Stimulated activated CD4-positive, alpha-beta T cell treated with anti-CD3 and anti-CD28 coated beads, Interleukin-12 subunit alpha, Interleukin-12 subunit beta, amount 100 ng/mL, for 48 hours (primary cell): ENCODE measurements around the gene ALS2CL.

ENCODE experiments used
- DNase-seq, 3 donors: peaks; one replicate each; pipeline ENCODE4 v3.0.0-alpha.2; 2020; ENCODE audit warnings: low read depth in 2 of 3, low spot score in 1 of 3

Gene ALS2CL

GRCh38 chr3:46665763-46666452 lies 27.6 kb downstream of the ALS2CL start:
- DNase-seq: no peak

DNA sequence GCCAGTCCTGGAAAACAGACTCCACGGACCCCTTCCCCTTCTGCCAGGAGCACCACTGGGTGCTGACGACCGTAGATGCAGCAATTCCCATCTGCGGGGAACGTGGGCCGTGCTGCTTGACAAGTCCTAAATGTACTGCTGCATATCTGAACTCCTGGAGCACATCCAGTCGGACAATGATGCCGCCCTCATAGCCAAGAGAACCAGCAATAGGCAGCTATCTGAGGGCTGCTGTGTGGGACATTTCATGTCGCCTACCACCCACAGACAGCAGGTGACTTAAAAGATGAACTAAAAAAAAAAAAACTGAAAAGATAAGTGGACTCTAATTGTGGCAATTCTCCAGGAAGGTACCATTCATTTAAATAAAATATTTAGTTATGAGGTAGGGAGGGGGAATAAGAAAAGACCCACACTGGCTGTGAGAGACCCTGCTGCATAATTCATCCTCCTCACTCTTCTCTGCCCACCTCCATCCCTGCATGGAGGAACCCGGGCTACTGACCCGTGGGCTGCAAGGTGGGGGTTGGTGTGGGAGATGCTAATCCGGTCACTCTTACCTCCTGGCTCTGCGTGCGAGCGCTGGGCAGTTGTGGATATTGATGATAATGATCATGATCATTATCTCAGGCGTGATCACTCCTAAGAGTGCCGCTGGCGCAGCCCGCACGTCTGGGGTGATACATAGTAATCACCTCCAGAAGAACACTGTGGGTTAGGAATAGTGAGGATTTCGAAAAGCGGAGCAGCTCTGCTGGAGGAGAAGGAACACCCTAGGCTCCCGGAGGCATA lies 28.3 kb downstream of the ALS2CL start:
- no peak for DNase-seq

DNA sequence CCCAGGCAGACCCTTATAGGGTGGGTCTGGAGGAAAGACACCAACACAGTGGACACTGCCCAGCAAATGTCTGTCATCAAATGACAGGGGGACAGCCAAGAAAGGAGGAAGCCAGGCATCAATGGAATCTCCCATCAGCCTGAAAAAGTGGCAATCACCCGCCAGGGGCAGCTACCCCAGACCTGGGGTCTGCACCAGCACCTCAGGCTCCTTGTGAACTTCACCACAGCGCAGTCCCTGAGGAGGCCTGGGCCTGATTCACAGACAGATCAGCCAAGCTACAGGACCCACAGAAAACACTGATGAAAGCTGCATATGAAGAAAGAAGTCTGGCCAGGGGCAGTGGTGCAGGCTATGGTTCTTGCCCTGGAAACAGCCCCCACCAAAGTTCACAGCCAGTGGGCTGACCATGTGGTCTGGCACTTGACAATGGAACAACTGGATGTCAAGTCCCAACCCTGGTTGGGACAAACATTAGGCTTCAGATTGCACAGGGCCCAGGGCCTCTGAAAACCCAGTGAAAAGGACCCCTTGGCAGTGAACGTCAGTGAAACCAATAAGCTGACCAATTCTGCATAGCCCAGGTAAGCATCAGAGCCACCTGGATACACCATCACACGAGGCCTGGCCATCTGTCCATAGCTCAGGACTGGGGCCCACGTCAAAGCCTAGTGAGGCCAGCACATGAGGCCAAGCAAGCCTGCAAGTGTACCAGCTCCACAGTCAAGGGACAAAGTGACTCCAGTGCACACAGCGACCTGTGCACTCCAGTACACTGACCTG lies 29.1 kb downstream of the ALS2CL start:
- DNase-seq: no peak

DNA sequence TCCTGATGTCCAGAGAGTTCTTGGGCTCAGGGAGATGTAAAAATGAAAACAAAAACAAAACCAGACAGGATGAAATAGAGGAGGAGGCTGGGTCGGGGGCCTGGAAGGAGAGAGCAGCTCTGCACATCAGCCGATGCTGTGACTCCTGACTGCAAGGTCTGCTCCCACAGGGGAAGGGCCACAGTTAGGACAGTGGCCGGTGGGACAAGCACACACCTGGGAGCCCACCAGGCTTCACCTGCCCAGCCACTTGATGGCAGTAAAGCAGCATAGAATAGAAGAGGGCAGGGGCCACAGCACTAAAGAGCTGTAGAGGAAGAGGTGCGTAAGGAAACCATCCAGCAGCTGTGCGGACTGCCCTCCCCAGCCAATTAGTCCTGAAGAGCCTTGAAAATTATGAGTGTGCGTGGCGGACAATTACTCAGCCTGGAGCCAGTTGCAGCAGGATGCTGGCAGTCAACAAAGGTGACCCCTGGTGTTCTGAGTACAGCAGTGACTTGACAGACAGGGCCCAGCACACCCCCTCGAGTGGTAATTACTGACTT lies 29.8 kb downstream of the ALS2CL start:
- no peak for DNase-seq

DNA sequence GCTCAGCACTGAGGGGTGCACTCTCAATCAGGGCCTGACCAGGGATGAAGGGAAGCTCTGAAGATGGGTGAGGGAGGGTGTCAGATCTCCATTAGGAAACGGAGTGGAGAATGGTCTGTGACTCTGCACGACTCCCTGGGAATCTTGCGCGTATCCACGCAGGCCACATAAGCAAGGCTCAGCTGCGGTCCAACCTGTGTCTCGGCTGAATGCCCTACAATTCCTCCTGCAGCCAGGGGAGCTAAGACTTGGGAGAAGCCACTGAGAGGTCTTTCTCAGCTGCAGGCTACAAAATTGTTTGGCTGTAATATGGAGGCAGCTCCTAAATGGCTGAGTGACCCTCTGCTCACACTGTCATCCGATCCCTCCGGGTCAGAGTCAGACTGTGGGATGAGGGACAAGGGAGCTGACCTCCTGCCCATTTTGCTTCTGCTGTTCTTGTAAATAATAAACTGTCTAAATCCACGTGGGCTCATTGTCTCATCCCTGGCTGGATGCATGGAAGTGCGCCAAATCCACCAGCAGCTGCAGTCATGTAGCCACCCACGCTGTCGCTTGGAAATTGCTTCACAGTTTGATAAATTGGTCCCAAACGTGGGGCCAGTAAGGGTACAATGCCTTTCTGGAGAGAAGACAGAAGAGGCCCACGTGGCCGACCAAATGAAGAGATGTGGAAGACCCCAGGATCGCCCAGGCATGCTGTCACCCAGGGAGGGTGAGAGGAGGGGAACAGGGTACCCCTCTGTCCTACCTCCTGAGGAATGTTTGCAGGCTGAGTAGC lies 30.5 kb downstream of the ALS2CL start:
- no peak for DNase-seq

DNA sequence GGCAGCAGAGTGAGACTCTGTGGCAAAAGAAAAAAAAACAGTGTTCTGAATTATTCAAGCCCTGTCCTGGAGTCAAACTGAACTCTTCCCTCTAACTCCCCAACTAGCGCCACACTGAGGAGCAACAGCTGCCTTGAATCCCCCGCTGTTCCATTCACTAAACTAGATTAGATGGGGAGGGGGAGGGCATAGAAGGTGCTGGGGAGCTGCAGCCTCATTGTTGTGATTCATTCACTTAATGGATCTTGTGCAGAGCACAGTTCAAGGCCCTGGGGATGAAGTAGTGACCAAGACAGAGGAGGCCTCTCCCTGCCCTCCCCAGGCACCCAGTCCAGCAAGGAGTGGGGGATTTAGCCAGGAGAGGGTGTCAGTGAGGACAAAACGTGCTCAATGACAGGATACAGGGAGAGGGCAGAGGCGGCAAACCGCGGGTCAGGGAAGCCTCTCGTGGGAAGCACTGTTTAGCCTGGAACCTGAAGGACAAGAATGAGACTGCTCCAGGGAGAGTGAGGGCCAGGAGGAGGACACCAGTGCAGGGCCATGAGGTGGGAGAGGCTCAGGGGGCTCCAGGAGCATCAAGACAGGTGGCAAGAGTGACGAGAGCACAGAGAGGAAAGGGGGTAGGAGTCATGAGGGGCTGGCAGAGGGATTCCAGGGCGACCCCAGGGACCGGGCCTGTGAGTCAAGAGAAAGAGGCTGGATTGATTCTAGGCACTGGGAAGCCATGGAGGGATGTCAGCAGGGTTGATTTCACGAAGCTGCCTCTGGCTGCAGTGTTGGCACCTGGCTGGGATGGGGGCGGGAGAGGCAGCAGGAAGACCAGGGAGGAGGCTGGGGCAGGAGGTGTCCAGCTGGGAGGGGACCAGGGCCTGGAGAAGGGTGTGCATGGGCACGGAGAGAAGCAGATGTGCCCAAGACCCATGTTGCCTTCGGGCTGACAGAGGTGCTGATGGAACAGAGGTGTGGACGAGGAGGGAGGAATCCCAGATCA lies 31.4 kb downstream of the ALS2CL start:
- no peak for DNase-seq

DNA sequence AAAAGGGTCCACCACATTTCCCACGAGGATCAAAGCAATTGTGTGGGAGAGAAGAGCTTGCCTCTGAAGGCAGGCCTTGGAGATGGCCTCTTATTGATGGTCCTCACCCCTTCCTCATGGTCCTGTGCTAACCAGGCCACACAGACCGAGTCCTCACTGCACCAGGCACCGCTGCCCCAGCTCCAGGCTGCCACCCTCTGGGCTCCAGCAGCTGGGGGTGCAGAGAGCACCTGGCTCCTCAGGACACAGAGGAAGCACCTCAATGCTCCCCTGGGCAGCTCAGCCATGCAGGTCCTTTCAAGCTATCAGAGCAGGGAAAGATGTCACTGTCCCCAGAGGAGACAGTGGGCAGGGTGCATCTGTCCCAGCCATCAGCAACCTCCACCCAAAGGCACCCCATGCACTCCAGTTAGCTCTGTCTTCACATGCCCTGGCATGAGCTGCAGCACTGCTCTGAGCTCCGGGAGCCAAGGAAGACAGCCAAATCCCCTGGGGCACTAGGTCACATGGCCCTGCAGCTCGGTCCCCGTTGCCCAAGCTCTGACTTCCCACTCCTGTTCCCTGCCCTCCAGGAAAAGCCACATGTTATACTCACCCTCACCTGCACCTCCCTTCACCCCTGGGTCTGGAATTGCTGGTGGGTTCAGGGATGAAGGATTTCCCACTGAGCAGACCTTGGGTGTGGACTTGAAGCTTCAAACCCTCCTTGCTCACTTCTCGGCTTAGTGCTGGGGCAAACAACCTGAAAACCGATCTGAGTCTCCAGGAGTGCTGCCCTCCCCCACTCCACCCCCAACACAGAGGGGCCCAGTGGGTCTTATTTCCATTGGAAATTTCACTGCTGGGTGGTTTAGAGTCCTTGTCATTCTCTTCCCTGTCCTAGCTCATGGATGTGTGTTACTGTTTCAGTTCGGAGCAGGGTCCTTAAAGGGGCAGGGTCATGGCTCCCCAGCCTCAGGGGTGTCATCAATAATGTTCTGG lies 32.6 kb downstream of the ALS2CL start:
- no peak for DNase-seq

DNA sequence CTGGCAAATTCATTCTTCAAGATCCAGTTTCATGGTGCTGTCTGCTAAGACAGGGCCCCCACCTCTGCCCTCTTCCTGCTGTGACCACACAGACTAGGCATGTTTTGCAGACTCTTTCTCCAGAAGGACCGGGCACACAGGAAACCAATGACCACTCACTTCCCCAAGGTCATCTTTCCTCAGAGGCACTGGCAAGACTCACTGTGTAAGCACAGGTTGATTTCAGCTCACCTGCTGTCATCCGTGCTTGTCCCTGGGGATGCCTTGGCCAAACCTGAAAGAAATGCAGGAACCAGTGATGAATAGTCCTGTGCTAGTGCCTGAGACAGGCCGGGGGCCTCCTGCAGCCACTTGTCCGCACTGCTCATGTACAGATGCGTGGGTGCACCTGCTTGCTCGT lies 33.5 kb downstream of the ALS2CL start:
- DNase-seq: no peak

DNA sequence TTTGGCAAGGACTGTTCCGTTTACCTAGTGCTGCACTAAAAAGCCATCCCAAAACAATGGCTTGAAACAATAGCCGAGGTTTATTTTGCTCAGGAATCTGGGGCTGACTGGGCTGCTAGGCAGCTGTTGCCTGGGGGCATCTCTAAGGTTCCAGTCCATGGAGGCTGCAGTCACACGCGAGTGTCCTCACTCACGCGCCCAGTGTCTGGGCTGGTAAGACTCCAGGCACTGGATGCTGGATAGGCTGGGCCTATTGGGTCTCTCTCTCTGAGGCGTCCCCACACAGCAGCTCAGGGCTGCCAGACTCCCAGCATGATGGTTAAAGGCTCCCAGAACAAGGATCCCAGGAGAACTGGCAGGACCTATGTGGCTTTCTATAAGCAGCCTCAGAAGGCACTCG lies 34.2 kb downstream of the ALS2CL start:
- DNase-seq: no peak

- no peak for DNase-seq
Observed at GRCh38 chr3:46656778-46657556, 36.5 kb downstream of the ALS2CL start.

- no peak for DNase-seq
Observed at GRCh38 chr3:46655271-46655670, 38.2 kb downstream of the ALS2CL start.

DNA sequence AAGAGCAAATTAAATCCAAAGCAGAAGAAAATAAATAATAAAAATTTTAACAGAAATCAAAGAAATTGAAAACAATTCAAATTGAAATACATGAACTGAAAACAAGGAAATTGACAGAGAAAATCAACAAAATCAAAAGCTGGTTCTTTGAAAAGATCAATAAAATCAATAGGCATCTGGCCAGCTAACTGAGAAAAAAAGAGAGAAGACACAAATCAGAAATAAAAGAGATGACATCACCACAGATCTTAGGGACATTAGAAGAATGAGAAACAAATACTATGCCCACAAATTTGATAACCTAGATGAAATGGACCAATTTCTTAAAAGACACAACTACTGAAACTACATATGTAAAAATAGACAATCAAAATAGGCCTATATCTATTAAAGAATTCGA lies 42.4 kb downstream of the ALS2CL start:
- DNase-seq: no peak

DNA sequence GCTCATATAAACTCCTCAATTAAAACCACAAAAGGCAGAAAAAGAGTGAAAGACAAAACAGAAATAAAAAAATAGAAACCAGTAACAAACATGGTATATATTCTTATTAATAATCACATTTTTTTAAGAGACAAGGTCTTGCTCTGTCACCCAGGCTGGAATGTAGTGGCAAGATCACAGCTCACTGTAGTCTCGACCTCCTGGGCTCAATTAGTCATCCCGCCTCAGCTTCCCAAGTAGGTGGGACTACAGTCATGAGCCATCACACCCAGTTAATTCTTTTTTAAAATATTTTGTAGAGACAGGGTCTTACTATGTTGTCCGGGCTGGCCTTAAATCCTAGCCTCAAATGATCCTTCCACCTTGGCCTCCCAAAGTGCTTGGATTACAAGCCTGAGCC lies 44.0 kb downstream of the ALS2CL start:
- DNase-seq: no peak

- no peak for DNase-seq
Observed at GRCh38 chr3:46648096-46648495, 45.4 kb downstream of the ALS2CL start.

GRCh38 chr3:46646700-46647099 lies 46.8 kb downstream of the ALS2CL start:
- no peak for DNase-seq

- no peak for DNase-seq
Observed at GRCh38 chr3:46643701-46644100, 49.8 kb downstream of the ALS2CL start.

GRCh38 chr3:46642971-46643370 lies 50.5 kb downstream of the ALS2CL start:
- DNase-seq: no peak

DNA sequence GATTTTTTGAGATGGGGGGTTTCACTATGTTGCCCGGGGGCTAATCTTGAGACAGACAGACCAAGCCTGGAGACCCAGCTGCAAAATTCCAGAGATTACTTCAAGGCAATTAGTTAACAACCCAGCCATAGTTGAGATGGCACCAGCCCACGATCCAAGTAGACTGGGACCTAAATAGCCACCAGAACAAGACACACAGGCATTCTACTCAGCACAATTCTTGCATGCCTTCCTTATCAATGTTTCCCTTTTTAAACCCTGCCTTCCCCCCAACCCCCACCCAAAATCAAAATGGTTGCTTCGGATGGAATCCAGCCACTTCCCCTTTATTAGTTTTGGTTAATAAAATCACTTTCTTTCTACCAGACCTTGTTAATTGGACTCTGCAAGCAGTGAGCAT lies 52.6 kb downstream of the ALS2CL start:
- no peak for DNase-seq
